GM23338 (cell line): ENCODE measurements around the gene TJP2. TPM values are rescaled to one million over a fixed set of nuclear protein-coding genes. Genes with fewer than 3 reads are reported as not detected.

ENCODE experiments used
- ATAC-seq: fragments of 200-7000 bp; cut with Tn5 transposase; 3 replicates; pipeline ENCODE4 v1.9.1; 2020
- DNase-seq: peaks from one replicate; pipeline ENCODE4 v3.0.0-alpha.2; 2015; ENCODE audit warnings: low spot score
- H2AFZ ChIP-seq: fragments of 200-600 bp; sonication (generic); 2 replicates; pipeline ENCODE4 v1.8.0; 2016; ENCODE audit warnings: antibody characterized with exemption, mild to moderate bottlenecking, moderate library complexity
- H3F3A ChIP-seq: fragments of 200-600 bp; sonication (generic); replicated peaks from 2 replicates; pipeline ENCODE4 v1.8.0; 2017; ENCODE audit warnings: antibody characterized with exemption, mixed run types, low read depth
- H3K27ac ChIP-seq: fragments of 200-600 bp; sonication (generic); 2 replicates; pipeline ENCODE4 v1.6.1; 2016; ENCODE audit warnings: low read depth
- H3K27me3 ChIP-seq: fragments of 200-600 bp; sonication (generic); 2 replicates; pipeline ENCODE4 v1.8.0; 2016; ENCODE audit warnings: mild to moderate bottlenecking, mixed run types, moderate library complexity; ENCODE audit not compliant: insufficient read depth
- H3K36me3 ChIP-seq: fragments of 200-600 bp; sonication (generic); 2 replicates; pipeline ENCODE4 v1.8.0; 2016; ENCODE audit warnings: mild to moderate bottlenecking; ENCODE audit not compliant: insufficient read depth
- H3K4me1 ChIP-seq: fragments of 200-600 bp; sonication (generic); 2 replicates; pipeline ENCODE4 v1.8.0; 2016; ENCODE audit warnings: mild to moderate bottlenecking, moderate library complexity; ENCODE audit not compliant: insufficient read depth
- H3K4me2 ChIP-seq: fragments of 200-600 bp; sonication (generic); 2 replicates; pipeline ENCODE4 v1.7.1; 2017; ENCODE audit warnings: mixed run types
- H3K4me3 ChIP-seq: fragments of 200-600 bp; sonication (generic); 2 replicates; pipeline ENCODE4 v1.6.1; 2016; ENCODE audit warnings: mixed run types
- H3K79me2 ChIP-seq: fragments of 200-600 bp; sonication (generic); replicated peaks from 2 replicates; pipeline ENCODE4 v1.8.0; 2017; ENCODE audit warnings: mild to moderate bottlenecking; ENCODE audit not compliant: insufficient read depth
- H3K9me2 ChIP-seq: fragments of 200-600 bp; sonication (generic); 2 replicates; pipeline ENCODE4 v1.8.0; 2017; ENCODE audit not compliant: insufficient read depth
- H4K20me1 ChIP-seq: fragments of 200-600 bp; sonication (generic); replicated peaks from 2 replicates; pipeline ENCODE4 v1.8.0; 2017; ENCODE audit warnings: mild to moderate bottlenecking; ENCODE audit not compliant: insufficient read depth
- H3K27ac Mint-ChIP-seq: 2 replicates; pipeline ENCODE4 v1.8.0; 2020; ENCODE audit warnings: inconsistent platforms, mild to moderate bottlenecking, moderate library complexity, mixed read lengths
- H3K27me3 Mint-ChIP-seq: 3 replicates; pipeline ENCODE4 v1.8.0; 2022; ENCODE audit warnings: low read depth, mild to moderate bottlenecking, moderate library complexity, mixed read lengths, inconsistent platforms; ENCODE audit not compliant: insufficient read depth, poor library complexity
- H3K36me3 Mint-ChIP-seq: 3 replicates; pipeline ENCODE4 v1.8.0; 2021; ENCODE audit warnings: low read depth, mild to moderate bottlenecking, inconsistent platforms, moderate library complexity, mixed read lengths
- H3K4me1 Mint-ChIP-seq: 3 replicates; pipeline ENCODE4 v1.8.0; 2020; ENCODE audit warnings: mild to moderate bottlenecking, inconsistent platforms, mixed read lengths
- H3K4me3 Mint-ChIP-seq: 3 replicates; pipeline ENCODE4 v1.8.0; 2021; ENCODE audit warnings: moderate library complexity, mild to moderate bottlenecking, inconsistent platforms, mixed read lengths
- H3K9me3 Mint-ChIP-seq: 3 replicates; pipeline ENCODE4 v1.8.0; 2020; ENCODE audit warnings: moderate library complexity, mild to moderate bottlenecking, inconsistent platforms, mixed read lengths
- CREB1 ChIP-seq: fragments of 250-450 bp; sonication (Bioruptor Pico); IDR thresholded peaks from 2 replicates; pipeline ENCODE4 v1.5.0; 2020; ENCODE audit warnings: low read depth, mild to moderate bottlenecking, moderate library complexity
- EZH2 ChIP-seq: fragments of 200-600 bp; sonication (generic); IDR thresholded peaks from one replicate; pipeline ENCODE4 v1.8.0; 2017; ENCODE audit warnings: antibody characterized with exemption, mild to moderate bottlenecking, low read depth; ENCODE audit not compliant: unreplicated experiment
- EZH2phosphoT487 ChIP-seq: fragments of 200-600 bp; sonication (generic); IDR thresholded peaks from one replicate; pipeline ENCODE4 v1.8.1; 2018; ENCODE audit warnings: antibody characterized with exemption; ENCODE audit not compliant: unreplicated experiment
- JUNB ChIP-seq: IDR thresholded peaks from one replicate; pipeline ENCODE4 v1.6.1; 2016; ENCODE audit warnings: antibody characterized with exemption; ENCODE audit not compliant: unreplicated experiment
- NANOG ChIP-seq: IDR thresholded peaks from 2 replicates; pipeline ENCODE4 v1.6.1; 2016; ENCODE audit warnings: antibody characterized with exemption, borderline replicate concordance
- POLR2AphosphoS5 ChIP-seq: IDR thresholded peaks from 2 replicates; pipeline ENCODE4 v1.6.1; 2016; ENCODE audit warnings: antibody characterized with exemption, low read depth
- STAT1 ChIP-seq: IDR thresholded peaks from one replicate; pipeline ENCODE4 v1.6.1; 2016; ENCODE audit warnings: antibody characterized with exemption; ENCODE audit not compliant: unreplicated experiment
- long read RNA-seq: library from polyadenylated mRNA; unstranded; transcript quantifications from one replicate; pipeline ENCODE4 v2.0.0, GENCODE V29; 2020; ENCODE audit not compliant: unreplicated experiment
- polyA plus RNA-seq: library from polyadenylated mRNA; unstranded; fragments of >200 nt; fragmentation: Nextera tagmentation; extraction: Ambion mirVana; gene quantifications from 2 replicates; pipeline ENCODE4 v1.2.1, GENCODE V29; 2016
- total RNA-seq: library from RNA; depleted of rRNA; stranded (reverse); fragments of >200 nt; shearing (Covaris generic); gene quantifications from 2 replicates; pipeline ENCODE4 v1.2.3, GENCODE V29; 2014; rRNA removed

The TJP2 gene
- total RNA-seq (176 and 234 TPM in 2 replicates), polyA plus RNA-seq (34.9 and 37.6 TPM in 2 replicates)
- long read RNA-seq, partial matches to known transcripts: 3 of 8 reads
- long read RNA-seq, other reads (novel, unspliced or antisense): 5 of 8 reads

DNA sequence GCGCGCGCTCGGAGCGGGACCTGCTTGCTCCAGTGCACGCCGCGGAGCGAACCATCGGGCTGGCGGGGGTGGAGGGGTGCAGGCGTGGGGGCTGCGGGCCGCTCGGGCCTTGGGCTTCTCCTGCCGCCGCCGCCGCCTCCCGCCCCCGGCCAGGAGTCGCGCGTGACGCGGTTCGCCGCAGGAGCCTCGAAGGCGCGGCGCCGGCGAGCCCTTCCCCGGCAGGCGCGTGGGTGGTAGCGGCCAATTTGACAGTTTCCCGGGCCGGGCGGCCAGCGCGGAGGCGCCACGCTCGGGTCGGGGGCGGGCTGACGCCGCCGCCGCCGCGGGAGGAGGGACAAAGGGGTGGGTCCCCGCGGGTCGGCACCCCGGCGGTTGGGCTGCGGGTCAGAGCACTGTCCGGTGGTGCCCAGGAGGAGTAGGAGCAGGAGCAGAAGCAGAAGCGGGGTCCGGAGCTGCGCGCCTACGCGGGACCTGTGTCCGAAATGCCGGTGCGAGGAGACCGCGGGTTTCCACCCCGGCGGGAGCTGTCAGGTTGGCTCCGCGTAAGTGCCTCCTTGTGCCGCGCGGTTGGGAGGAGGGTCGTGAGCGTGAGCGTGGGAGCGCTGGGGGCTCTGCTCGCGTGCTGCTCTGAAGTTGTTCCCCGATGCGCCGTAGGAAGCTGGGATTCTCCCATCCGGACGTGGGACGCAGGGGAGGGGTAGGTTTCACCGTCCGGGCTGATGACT lies at the start of gene TJP2:
Gene TJP2, plus strand, starts transcription at position 387 of the 725 bp plus-strand sequence. Its CDS starts 96 bp downstream, at position 483.
- peak within 1 kb of the TSS; percentile 91 for H3K4me2 ChIP-seq
- peaks cover 56% of the 10 kb centered on the region for H3K4me1 ChIP-seq
- no peaks in the 10 kb centered on the region for H3K9me2 ChIP-seq
- H4K20me1 ChIP-seq: peaks cover 19% of the 10 kb centered on the region
- peaks cover 16% of the 10 kb centered on the region for H3K27me3 Mint-ChIP-seq
- TF ChIP-seq EZH2phosphoT487 (no peak), CREB1 (CRISPR knock-in tag) (no peak), EZH2 (no peak), JUNB (no peak), POLR2AphosphoS5 (peak; percentile 34; the same call in 1 of the 2 replicates)
- no peak within 1 kb of the TSS for H3K27ac Mint-ChIP-seq
- no peaks in the 10 kb centered on the region for H3K9me3 Mint-ChIP-seq
- H3K36me3 ChIP-seq: no peaks in the 10 kb centered on the region
- DNase-seq (peak; percentile 74), ATAC-seq (peak; percentile 73)
- H3K36me3 Mint-ChIP-seq: no peaks in the 10 kb centered on the region
- peaks cover 72% of the 10 kb centered on the region for H3K79me2 ChIP-seq
- H3K27ac ChIP-seq: no peak within 1 kb of the TSS
- peak within 1 kb of the TSS; percentile 81 for H3K4me3 Mint-ChIP-seq
- peaks cover 61% of the 10 kb centered on the region for H3K4me1 Mint-ChIP-seq
- peaks cover 22% of the 10 kb centered on the region; the same call in 1 of the 2 replicates for H3K27me3 ChIP-seq
- peak within 1 kb of the TSS; percentile 67 for H3K4me3 ChIP-seq
- H2AFZ ChIP-seq: no peak within 1 kb of the TSS
- no peaks in the 10 kb centered on the region for H3F3A ChIP-seq

DNA sequence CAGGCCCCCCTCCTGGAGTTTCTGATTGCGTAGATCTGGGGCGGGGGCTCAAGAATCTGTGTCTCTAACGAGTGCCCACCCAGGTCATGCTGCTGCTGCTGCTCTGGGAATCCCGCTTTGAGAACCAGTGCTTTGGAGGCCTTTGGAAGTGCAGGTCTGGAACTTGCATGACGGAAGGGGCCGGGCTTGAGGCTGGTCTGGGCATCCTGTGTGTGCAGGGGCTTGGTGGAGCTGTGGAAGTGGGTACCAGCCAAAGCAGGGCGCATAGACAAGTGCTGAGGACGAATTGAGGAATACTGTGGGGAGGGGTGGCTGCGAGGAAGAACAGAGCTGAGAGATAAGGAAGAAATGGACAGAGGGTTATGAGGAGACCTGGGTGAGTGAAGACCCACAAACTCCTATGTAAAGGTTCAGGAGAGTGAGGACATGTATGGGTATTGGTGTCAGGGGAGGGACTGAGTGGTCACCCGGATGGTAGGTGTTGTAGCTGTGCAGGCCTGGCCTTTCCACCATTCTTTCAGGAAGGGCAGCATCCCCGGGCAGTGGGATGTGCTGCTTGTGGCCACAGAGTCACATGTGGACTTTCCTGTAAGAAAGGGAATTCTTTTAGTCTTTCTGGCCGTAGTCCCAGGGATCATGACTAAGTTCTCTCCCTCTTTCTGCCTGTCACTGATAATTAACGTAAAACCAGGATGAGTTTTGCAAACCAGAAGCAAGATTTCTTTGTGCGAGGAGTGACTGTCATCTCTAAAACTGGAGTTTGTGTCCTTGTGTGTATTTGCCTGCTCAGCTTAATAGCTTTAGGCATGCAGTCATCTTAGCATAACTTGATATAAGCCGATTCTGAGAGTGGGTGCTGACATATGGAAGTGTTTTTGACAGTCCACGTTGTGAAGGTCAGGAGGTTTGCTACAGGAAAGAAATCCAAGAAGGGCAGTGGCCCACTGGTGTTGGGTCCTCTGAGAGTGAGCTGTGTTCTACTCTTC lies 43.3 kb upstream of the TJP2 start:
- peaks cover 73% of the 10 kb centered on the region for H3K79me2 ChIP-seq
- H3K27me3 ChIP-seq: no peaks in the 10 kb centered on the region
- no peak overlapping the region for H3K4me3 ChIP-seq
- H3K27ac Mint-ChIP-seq: peak overlapping the region; percentile 48
- peak overlapping the region; percentile 42; the same call in 1 of the 2 replicates for H3K4me2 ChIP-seq
- H3K4me3 Mint-ChIP-seq: no peak overlapping the region; the same call in 2 of the 3 replicates
- peaks cover 2% of the 10 kb centered on the region for H3K27me3 Mint-ChIP-seq
- DNase-seq: peak; percentile 1
- H3K4me1 ChIP-seq: peaks cover 47% of the 10 kb centered on the region
- H3K36me3 Mint-ChIP-seq: peaks cover 18% of the 10 kb centered on the region
- H3K36me3 ChIP-seq: peaks cover 4% of the 10 kb centered on the region; the same call in 1 of the 2 replicates
- peaks cover 12% of the 10 kb centered on the region for H4K20me1 ChIP-seq
- H3K9me2 ChIP-seq: no peaks in the 10 kb centered on the region
- H3K9me3 Mint-ChIP-seq: no peaks in the 10 kb centered on the region
- peaks cover 48% of the 10 kb centered on the region for H3K4me1 Mint-ChIP-seq
- TF ChIP-seq NANOG (no peak), STAT1 (no peak)
- 0 out of 2 replicates have a peak, but pooled peaks cover 7% of the 10 kb centered on the region for H3F3A ChIP-seq
- peak overlapping the region; percentile 69; the same call in 1 of the 2 replicates for H3K27ac ChIP-seq
- H2AFZ ChIP-seq: no peak overlapping the region
- no peak for ATAC-seq
